RWPE2 (cell line): ENCODE results near the gene TOR4A.
"Not testable (repeated sequence)": the region's sequence is repeated elsewhere in the genome, so short reads cannot be mapped to it uniquely, and the experiment has no call there.

ENCODE experiments used
- ATAC-seq: fragments of 200-7000 bp; cut with Tn5 transposase; 3 replicates; pipeline ENCODE4 v1.9.1; 2021; ENCODE audit warnings: low read depth
- DNase-seq: peaks from one replicate; pipeline ENCODE4 v3.0.0-alpha.2; 2020; ENCODE audit warnings: low spot score
- H3K27ac ChIP-seq: fragments of 450-650 bp; 2 replicates; pipeline ENCODE4 v1.5.1; 2017; ENCODE audit warnings: mild to moderate bottlenecking; ENCODE audit not compliant: poor library complexity, severe bottlenecking
- H3K27me3 ChIP-seq: fragments of 250-450 bp; sonication (Bioruptor Pico); 2 replicates; pipeline ENCODE4 v1.5.1; 2021; ENCODE audit warnings: mild to moderate bottlenecking, moderate library complexity; ENCODE audit not compliant: insufficient read depth, poor library complexity, severe bottlenecking
- H3K36me3 ChIP-seq: fragments of 250-450 bp; sonication (Bioruptor Pico); 2 replicates; pipeline ENCODE4 v1.5.1; 2020; ENCODE audit warnings: low read depth, mild to moderate bottlenecking, moderate library complexity
- H3K4me1 ChIP-seq: fragments of 250-450 bp; sonication (Bioruptor Pico); 2 replicates; pipeline ENCODE4 v1.5.1; 2021; ENCODE audit warnings: mild to moderate bottlenecking, moderate library complexity; ENCODE audit not compliant: insufficient read depth, poor library complexity, severe bottlenecking
- H3K4me3 ChIP-seq: fragments of 250-450 bp; sonication (Bioruptor Pico); 2 replicates; pipeline ENCODE4 v1.5.1; 2021; ENCODE audit warnings: mild to moderate bottlenecking, moderate library complexity; ENCODE audit not compliant: severe bottlenecking
- H3K9me3 ChIP-seq: fragments of 250-450 bp; sonication (Bioruptor Pico); 2 replicates; pipeline ENCODE4 v1.5.1; 2021; ENCODE audit warnings: mild to moderate bottlenecking, moderate library complexity; ENCODE audit not compliant: severe bottlenecking
- CTCF ChIP-seq: fragments of 450-650 bp; IDR thresholded peaks from one replicate; pipeline ENCODE4 v1.5.1; 2017; ENCODE audit warnings: mild to moderate bottlenecking, moderate library complexity; ENCODE audit not compliant: poor library complexity, severe bottlenecking

Gene TOR4A

GRCh38 chr9:137326445-137327065 lies 49.0 kb downstream of the TOR4A start:
- TF ChIP-seq CTCF, result no peak
- no peak overlapping the region for H3K4me3 ChIP-seq
- no peak overlapping the region for H3K27ac ChIP-seq
- no peaks in the 10 kb centered on the region for H3K4me1 ChIP-seq
- ATAC-seq (no peak), DNase-seq (no peak)
- no peaks in the 10 kb centered on the region for H3K36me3 ChIP-seq
- no peaks in the 10 kb centered on the region for H3K9me3 ChIP-seq
- no peaks in the 10 kb centered on the region for H3K27me3 ChIP-seq

- not testable (repeated sequence) for H3K27ac ChIP-seq, H3K9me3 ChIP-seq, DNase-seq, H3K27me3 ChIP-seq, H3K4me3 ChIP-seq, ATAC-seq, H3K4me1 ChIP-seq, H3K36me3 ChIP-seq
These were observed 50.4 kb downstream of the TOR4A start for GRCh38 chr9:137327641-137328550.

- not testable (repeated sequence) for H3K4me1 ChIP-seq, H3K27ac ChIP-seq, H3K27me3 ChIP-seq, H3K4me3 ChIP-seq, ATAC-seq, DNase-seq, H3K36me3 ChIP-seq, H3K9me3 ChIP-seq
These were observed 52.1 kb downstream of the TOR4A start for GRCh38 chr9:137329590-137329989.

GRCh38 chr9:137330689-137331088 lies 53.2 kb downstream of the TOR4A start:
- ATAC-seq, result no peak
- DNase-seq, result no peak
- Histone ChIP-seq H3K27ac (no peak overlapping the region), H3K4me1 (no peaks in the 10 kb centered on the region), H3K36me3 (no peaks in the 10 kb centered on the region), H3K27me3 (no peaks in the 10 kb centered on the region), H3K4me3 (no peak overlapping the region), H3K9me3 (no peaks in the 10 kb centered on the region)
- TF ChIP-seq CTCF, result no peak

- Histone ChIP-seq H3K9me3 (peaks cover 4% of the 10 kb centered on the region), H3K27me3 (no peaks in the 10 kb centered on the region), H3K36me3 (no peaks in the 10 kb centered on the region), H3K27ac (no peak overlapping the region), H3K4me3 (no peak overlapping the region), H3K4me1 (no peaks in the 10 kb centered on the region)
- TF ChIP-seq CTCF, result no peak
- ATAC-seq (no peak), DNase-seq (no peak)
These were observed 54.4 kb downstream of the TOR4A start for GRCh38 chr9:137331929-137332328.
